A673 (cell line): ENCODE data around the gene DSCAM.

ENCODE experiments used
- CTCF ChIP-seq: fragments of 300-800, 200-600 bp; sonication (generic); conservative IDR thresholded peaks from 2 replicates; pipeline ENCODE4 v1.5.1; 2017; ENCODE audit warnings: low read depth, mild to moderate bottlenecking, antibody characterized with exemption, low read length, moderate library complexity, mixed read lengths
- EZH2 ChIP-seq: fragments of 200-600 bp; sonication (generic); IDR thresholded peaks from 2 replicates; pipeline ENCODE4 v1.6.1; 2017; ENCODE audit warnings: borderline replicate concordance, low read depth, mild to moderate bottlenecking, mixed read lengths, antibody characterized with exemption, low read length; ENCODE audit not compliant: poor library complexity, severe bottlenecking

GRCh38 chr21:40652436-40652835 is 194.5 kb downstream of the DSCAM start:
- no peak for TF ChIP-seq CTCF
- TF ChIP-seq EZH2, result no peak
